ENCODE results near the gene EIF4A2. TPM values are rescaled to one million over a fixed set of nuclear protein-coding genes. Genes with fewer than 3 reads are reported as not detected.

The EIF4A2 gene
- total and polyA plus RNA-seq, 9 of the 15 experiments (the other 6 are each of a cell fraction or from before 2014, with no cell fraction given): 307 to 754 (median 435) TPM

DNA sequence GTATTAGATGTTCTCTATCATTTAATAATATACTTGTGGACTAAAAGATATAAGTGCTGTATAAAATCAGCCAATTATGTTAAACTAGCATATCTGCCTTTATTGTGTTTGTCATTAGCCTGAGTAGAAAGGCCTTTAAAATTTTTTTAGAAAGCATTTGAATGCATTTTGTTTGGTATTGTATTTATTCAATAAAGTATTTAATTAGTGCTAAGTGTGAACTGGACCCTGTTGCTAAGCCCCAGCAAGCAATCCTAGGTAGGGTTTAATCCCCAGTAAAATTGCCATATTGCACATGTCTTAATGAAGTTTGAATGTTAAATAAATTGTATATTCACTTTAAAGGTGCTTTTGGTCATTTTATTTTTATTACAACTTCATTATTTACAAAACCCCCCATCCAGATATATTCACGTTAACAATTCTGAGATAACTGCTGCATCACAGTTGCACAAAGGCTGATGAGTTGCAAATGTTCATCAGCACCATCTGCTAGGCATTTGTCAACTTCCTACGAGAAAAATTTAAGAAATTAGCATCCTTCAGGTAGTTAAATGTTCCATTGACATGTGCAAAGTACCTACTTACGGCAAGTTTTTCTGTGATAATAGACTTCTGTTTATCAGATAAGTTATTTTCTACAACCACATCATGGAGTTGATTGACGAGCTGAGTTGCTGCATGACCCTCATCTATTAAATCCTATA is 6.3 kb downstream of the EIF4A2 start:
- FAIRE-seq: no peak
- Histone ChIP-seq H3K27ac (ENCODE audit: extremely low read depth, low read depth, low read length) (no peak overlapping the region), H3K4me3 (no peak overlapping the region), H4K20me1 (replicated peaks; ENCODE audit: control insufficient read depth, insufficient read depth, low read length) (peaks cover 53% of the 10 kb centered on the region), H3K9me3 (replicated peaks; ENCODE audit: control insufficient read depth, insufficient read depth, low read depth, low read length) (no peaks in the 10 kb centered on the region), H3K27me3 (ENCODE audit: control insufficient read depth in 2 of 2, insufficient read depth in 2 of 2, low read length in 2 of 2) (no peaks in the 10 kb centered on the region), H3K36me3 (ENCODE audit: control insufficient read depth, insufficient read depth, low read length) (peaks cover 98% of the 10 kb centered on the region), H3K9me1 (ENCODE audit: control insufficient read depth, insufficient read depth, low read length) (no peaks in the 10 kb centered on the region), H3K4me2 (ENCODE audit: insufficient read depth, low read length) (no peak overlapping the region), H3K9ac (ENCODE audit: insufficient read depth in 1 of 2, low read depth in 2 of 2, low read length in 2 of 2) (no peak overlapping the region), H2AFZ (ENCODE audit: low read depth, low read length) (no peak overlapping the region), H3K4me1 (replicated peaks in 1 of 2; ENCODE audit: control insufficient read depth in 2 of 2, insufficient read depth in 2 of 2, low read length in 2 of 2) (peaks cover 0 to 18% of the 10 kb centered on the region in 2 experiments; a peak in 2 of 5 replicates), H3K79me2 (ENCODE audit: control insufficient read depth, insufficient read depth, low read length) (peaks cover 44% of the 10 kb centered on the region)
- in situ Hi-C loops (cut with MboI) (no loop called here), intact Hi-C loops (cut with micrococcal nuclease) (no loop called here)
- CTCF ChIA-PET (ENCODE audit: low intra/inter-chr PET ratio): no interaction called here
- no TSS peak for BruUV-seq (replicated peaks)
- POLR2A ChIA-PET: interaction anchor here (0.6 to 1.2 kb wide), 6 partner anchors 8 to 312 kb away, joined by 3 to 4 read pairs (median 3); partner anchors contain the start of gene RFC4
- DNase-seq (ENCODE audit: extremely low read depth in 1 of 4, low spot score in 3 of 4): peak in 1 of 4 experiments; percentile 6
- 26% methylated on average over 4 of the region's 4 CpGs for WGBS (ENCODE audit: insufficient coverage, low coverage, missing lambda C conversion rate)
- ATAC-seq: peak; percentile 12
- no peak for TF ChIP-seq ELF2 (CRISPR knock-in tag; IDR thresholded peaks at IDR 0.05)
- peak; percentile 35; the same call in 1 of the 2 replicates for TF ChIP-seq ZNF551 (CRISPR knock-in tag; IDR thresholded peaks at IDR 0.05)
- TF ChIP-seq PTTG1 (tag; IDR thresholded peaks at IDR 0.05; ENCODE audit: low read depth): no peak
- no peak for TF ChIP-seq CBFB (CRISPR knock-in tag; IDR thresholded peaks at IDR 0.05)
- TF ChIP-seq ZNF12 (CRISPR knock-in tag; IDR thresholded peaks at IDR 0.05): no peak
- TF ChIP-seq POLR2G (IDR thresholded peaks at IDR 0.05; ENCODE audit: low read depth, low read length): peak; percentile 55
- TF ChIP-seq ARNT (IDR thresholded peaks at IDR 0.05): no peak
- peak; percentile 17; the same call in 1 of the 2 replicates for TF ChIP-seq KAT7 (CRISPR knock-in tag; IDR thresholded peaks at IDR 0.05; ENCODE audit: borderline replicate concordance)
- no peak for TF ChIP-seq ZFP1 (CRISPR knock-in tag; IDR thresholded peaks at IDR 0.05)
- TF ChIP-seq, protein P1, sequence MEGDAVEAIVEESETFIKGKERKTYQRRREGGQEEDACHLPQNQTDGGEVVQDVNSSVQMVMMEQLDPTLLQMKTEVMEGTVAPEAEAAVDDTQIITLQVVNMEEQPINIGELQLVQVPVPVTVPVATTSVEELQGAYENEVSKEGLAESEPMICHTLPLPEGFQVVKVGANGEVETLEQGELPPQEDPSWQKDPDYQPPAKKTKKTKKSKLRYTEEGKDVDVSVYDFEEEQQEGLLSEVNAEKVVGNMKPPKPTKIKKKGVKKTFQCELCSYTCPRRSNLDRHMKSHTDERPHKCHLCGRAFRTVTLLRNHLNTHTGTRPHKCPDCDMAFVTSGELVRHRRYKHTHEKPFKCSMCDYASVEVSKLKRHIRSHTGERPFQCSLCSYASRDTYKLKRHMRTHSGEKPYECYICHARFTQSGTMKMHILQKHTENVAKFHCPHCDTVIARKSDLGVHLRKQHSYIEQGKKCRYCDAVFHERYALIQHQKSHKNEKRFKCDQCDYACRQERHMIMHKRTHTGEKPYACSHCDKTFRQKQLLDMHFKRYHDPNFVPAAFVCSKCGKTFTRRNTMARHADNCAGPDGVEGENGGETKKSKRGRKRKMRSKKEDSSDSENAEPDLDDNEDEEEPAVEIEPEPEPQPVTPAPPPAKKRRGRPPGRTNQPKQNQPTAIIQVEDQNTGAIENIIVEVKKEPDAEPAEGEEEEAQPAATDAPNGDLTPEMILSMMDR (IDR thresholded peaks at IDR 0.05 in 2 of 3, conservative IDR thresholded peaks at IDR 0.05 in 1 of 3; ENCODE audit: insufficient read depth in 2 of 3, low read depth in 1 of 3, low read length in 3 of 3): peak in 1 of 3 experiments; percentile 6; a peak in 1 of 6 replicates
- peak in 1 of 2 experiments; percentile 41; a peak in 2 of 4 replicates for TF ChIP-seq TEAD1 (CRISPR knock-in tag; IDR thresholded peaks at IDR 0.05)
- 0 out of 2 replicates have a peak, but pooled peaks have one; percentile 53 for TF ChIP-seq ZNF253 (CRISPR knock-in tag; conservative IDR thresholded peaks at IDR 0.05)
- TF ChIP-seq, protein P2, sequence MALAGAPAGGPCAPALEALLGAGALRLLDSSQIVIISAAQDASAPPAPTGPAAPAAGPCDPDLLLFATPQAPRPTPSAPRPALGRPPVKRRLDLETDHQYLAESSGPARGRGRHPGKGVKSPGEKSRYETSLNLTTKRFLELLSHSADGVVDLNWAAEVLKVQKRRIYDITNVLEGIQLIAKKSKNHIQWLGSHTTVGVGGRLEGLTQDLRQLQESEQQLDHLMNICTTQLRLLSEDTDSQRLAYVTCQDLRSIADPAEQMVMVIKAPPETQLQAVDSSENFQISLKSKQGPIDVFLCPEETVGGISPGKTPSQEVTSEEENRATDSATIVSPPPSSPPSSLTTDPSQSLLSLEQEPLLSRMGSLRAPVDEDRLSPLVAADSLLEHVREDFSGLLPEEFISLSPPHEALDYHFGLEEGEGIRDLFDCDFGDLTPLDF (CRISPR knock-in tag; IDR thresholded peaks at IDR 0.05): 0 out of 2 replicates have a peak, but pooled peaks have one; percentile 6
- TF ChIP-seq ZNF586 (CRISPR knock-in tag; conservative IDR thresholded peaks at IDR 0.05): no peak
- TF ChIP-seq PHTF2 (CRISPR knock-in tag; IDR thresholded peaks at IDR 0.05): no peak
- no peak for TF ChIP-seq HEY1 (CRISPR knock-in tag; IDR thresholded peaks at IDR 0.05; ENCODE audit: borderline replicate concordance)
- peak; percentile 16 for TF ChIP-seq SMAD1 (IDR thresholded peaks at IDR 0.05; ENCODE audit: low read depth, low read length, partially characterized antibody)
- peak; percentile 25 for TF ChIP-seq MEIS2 (IDR thresholded peaks at IDR 0.05; ENCODE audit: partially characterized antibody)
- no peak; the same call in 1 of the 2 replicates for TF ChIP-seq MYNN (IDR thresholded peaks at IDR 0.05)
- no peak for TF ChIP-seq MYNN (CRISPR knock-in tag; IDR thresholded peaks at IDR 0.05)
- TF ChIP-seq ZNF668 (CRISPR knock-in tag; IDR thresholded peaks at IDR 0.05): no peak

Data from K562 (cell line).